GM19463 (cell line): ENCODE data around the gene TCF19.
"Not testable (repeated sequence)": the region's sequence is repeated elsewhere in the genome, so short reads cannot be mapped to it uniquely, and the experiment has no call there.

Source experiments
- ATAC-seq: cut with Tn5 transposase; IDR thresholded peaks from one replicate; pipeline ENCODE4 v1.9.1; 2021; ENCODE audit warnings: mild to moderate bottlenecking, moderate library complexity; ENCODE audit not compliant: unreplicated experiment

The TCF19 gene

DNA sequence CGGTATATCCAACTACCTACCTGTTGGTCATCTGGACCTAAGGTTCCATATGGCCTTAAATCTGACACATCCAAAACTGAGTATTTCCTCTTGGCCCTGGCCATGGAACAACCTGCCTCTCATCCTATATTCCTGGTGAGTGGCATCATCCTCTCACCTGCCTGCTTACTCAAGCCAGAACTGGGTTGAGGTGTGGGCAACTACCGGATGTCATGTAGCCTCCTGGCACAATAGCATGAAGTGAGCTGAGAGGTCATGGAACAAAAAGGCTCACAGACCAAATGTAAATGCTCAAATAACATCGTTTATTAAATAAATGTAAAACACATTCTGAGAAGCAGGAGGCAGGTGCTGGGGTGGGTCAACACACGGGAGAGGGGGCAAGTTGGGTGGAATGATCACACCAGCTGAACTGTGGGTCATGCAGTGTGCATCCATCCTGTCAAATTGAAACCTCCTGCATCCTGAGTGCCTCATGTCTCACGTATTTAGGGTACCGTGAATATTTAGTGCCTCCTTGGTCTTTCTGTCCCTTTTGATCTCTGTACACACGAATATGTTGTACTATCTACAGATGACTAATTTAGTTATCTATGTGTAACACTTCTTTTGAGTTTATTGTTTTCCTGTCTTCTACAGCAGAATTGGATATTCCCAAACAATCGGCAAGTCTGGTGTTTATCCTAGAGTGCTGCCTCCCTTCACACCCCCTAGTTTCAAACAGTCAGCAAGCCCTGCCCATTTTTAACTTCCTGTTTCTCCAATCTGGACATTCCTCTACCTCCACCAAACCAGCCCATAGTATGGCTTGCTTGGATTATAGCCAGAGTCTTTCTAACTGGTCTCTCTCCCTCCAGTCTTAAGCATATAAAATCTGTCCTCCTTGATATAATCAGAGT, 20.0 kb downstream of the TCF19 start:
- no peak for ATAC-seq

- ATAC-seq: no peak
Measured at GRCh38 chr6:31179042-31179386, 20.6 kb downstream of the TCF19 start.

DNA sequence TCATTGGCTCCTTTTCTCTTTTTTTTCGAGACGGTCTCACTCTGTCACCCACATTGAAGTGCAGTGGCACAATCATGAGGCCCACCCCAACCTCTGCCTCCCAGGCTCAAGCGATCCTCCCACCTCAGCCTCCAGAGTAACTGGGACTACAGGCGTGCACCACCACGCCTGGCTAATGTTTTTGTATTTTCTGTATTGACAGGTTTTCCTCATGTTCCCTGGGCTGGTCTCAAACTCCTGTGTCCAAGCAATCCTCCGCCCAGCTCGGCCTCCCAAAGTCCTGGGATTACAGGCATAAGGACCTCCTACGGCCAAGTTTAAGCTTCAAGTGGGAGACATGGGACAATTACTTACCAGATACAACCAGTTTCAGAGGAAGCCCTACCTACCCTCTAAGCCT, 21.5 kb downstream of the TCF19 start:
- ATAC-seq: no peak

- no peak for ATAC-seq
Measured at GRCh38 chr6:31180500-31180899, 22.1 kb downstream of the TCF19 start.

DNA sequence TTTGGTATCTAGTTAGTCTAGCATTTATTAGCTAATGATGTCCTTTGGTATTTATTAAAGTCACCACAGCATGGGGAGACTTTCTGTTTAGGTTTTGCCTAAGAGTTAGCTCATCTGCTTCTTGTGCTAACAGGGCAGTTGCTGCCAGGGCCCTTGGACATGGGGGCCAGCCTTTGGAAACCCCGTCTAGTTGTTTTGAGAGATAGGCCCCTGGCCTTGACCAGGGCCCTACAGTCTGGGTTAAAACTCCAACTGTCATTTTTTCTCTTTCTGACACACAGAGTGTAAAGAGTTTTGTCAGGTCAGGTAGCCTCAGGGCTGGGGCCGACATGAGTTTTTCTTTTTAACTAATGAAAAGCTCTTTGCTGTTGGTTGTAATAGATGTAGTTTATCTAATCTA, 24.9 kb downstream of the TCF19 start:
- ATAC-seq: not testable (repeated sequence)

DNA sequence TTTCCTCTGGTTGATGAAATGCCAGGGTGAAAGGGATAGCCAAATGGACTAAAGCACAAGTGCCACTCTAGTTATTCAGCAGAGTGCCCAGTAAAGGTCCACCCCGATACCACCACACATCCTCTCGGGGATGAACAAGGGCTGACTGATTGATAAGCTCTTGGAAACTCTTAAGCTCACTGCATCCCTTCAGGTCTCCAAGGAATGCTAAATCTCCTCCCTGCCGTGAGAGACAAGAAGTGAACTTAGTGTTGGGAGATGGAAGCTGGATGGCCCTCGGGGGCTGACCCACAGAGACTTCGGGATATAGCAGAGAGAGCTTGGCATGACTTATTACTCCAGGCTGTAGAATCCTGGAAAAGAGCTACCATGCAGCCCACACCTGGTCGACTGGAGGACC, 25.5 kb downstream of the TCF19 start:
- not testable (repeated sequence) for ATAC-seq

- not testable (repeated sequence) for ATAC-seq
Measured at GRCh38 chr6:31185695-31186051, 27.3 kb downstream of the TCF19 start.

GRCh38 chr6:31186052-31186734, 27.8 kb downstream of the TCF19 start:
- no peak for ATAC-seq

GRCh38 chr6:31187780-31188194, 29.4 kb downstream of the TCF19 start:
- no peak for ATAC-seq

DNA sequence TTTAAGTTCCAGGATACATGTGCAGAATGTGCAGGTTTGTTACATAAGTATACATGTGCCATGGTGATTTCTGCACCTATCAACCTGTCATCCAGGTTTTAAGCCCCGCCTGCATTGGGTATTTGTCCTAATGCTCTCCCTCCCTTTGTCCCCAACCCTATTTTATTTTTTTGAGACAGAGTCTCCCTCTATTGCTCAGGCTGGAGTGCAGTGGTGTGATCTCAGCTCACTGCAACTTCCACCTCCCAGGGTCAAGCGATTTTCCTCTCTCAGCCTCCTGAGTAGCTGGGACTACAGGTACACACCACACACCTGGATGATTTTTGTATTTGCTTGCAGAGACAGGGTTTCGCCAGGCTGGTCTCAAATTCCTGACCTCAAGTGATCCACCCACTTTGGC, 30.8 kb downstream of the TCF19 start:
- not testable (repeated sequence) for ATAC-seq

- no peak for ATAC-seq
Measured at GRCh38 chr6:31190488-31190887, 32.1 kb downstream of the TCF19 start.

DNA sequence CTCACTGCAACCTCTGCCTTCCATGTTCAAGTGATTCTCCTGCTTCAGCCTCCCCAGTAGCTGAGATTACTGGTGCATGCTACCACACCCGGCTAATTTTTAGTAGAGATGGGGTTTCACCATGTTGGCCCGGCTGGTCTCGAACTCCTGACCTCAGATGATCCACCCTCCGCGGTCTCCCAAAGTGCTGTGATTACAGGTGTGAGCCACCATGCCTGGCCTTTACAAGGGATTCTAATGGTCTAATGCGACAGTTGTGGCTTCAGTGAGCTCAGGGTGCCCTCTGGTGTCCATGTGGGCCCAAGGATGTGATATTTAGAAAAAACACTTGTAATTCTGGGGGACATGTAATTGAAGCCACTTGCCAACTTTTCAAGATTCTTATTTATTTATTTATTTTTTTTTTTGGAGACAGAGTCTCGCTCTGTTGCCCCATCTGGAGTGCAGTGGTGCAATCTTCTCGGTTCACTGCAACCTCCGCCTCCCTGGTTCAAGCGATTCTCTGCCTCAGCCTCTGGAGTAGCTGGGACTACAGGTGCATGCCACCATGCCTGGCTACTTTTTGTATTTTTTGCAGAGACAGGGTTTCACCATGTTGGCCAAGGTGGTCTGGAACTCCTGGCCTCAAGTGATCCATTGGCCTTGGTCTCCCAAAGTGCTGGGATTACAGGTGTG, 34.2 kb downstream of the TCF19 start:
- ATAC-seq: not testable (repeated sequence)

- no peak for ATAC-seq
Measured at GRCh38 chr6:31193206-31193605, 34.8 kb downstream of the TCF19 start.

GRCh38 chr6:31194061-31194834, 35.9 kb downstream of the TCF19 start:
- no peak for ATAC-seq

DNA sequence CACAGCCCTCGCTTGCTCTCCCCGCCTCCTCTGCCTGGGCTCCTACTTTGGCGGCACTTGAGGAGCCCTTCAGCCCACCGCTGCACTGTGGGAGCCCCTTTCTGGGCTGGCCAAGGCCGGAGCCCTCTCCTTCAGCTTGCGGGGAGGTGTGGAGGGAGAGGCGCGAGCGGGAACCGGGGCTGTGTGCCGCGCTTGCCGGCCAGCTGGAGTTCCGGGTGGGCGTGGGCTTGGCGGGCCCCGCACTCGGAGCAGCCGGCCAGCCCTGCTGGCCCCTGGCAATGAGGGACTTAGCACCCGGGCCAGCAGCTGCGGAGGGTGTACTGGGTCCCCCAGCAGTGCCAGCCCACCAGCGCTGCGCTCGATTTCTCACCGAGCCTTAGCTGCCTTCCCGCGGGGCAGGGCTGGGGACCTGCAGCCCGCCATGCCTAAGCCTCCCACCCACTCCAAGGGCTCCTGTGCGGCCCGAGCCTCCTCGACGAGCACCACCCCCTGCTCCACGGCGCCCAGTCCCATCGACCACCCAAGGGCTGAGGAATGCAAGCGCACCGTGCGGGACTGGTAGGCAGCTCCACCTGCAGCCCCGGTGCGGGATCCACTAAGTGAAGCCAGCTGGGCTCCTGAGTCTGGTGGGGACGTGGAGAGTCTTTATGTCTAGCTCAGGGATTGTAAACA, 37.1 kb downstream of the TCF19 start:
- not testable (repeated sequence) for ATAC-seq

- ATAC-seq: not testable (repeated sequence)
Measured at GRCh38 chr6:31196251-31197022, 38.0 kb downstream of the TCF19 start.

DNA sequence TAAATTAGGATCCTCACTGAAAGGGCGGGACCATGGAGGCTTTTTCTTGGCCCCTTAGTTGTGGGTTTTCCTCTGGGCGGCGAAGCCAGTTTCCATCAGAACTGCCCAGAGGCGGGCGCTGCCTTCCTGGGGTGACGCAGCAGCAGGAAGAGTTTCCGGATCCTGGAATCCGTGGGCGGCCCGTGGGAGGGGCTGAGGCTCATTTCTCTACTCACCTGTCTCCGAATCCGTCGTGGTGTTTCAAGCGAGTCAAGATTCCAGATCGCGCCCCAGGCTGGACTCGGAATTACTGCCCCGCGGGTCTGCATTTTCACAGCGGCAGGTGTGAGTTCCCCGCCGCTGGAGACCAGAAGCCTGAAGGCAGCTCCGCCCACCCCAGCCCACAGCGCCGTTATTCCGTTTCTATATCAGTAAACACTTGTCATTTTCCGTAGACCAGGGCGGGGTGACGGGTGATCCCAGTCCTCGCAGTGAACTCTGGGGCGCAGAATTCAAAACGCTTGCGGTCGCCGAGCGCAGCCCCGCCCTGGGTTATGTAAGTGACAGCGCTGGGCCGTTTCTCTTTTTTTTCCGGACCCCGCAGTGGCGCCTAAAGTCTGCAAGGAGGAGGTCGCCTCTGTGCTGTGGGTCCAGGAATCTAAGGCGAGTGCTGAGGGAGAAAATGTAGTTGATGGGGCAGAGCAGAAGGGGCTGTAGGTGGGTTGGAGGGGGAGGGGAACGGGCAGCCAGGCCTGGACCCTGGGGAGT, 39.3 kb downstream of the TCF19 start:
- peak; percentile 71 for ATAC-seq

- not testable (repeated sequence) for ATAC-seq
Measured at GRCh38 chr6:31199105-31199452, 40.7 kb downstream of the TCF19 start.
